Measurements from ENCODE around the gene FSD1.
"Not testable (repeated sequence)": the region's sequence is repeated elsewhere in the genome, so short reads cannot be mapped to it uniquely, and the experiment has no call there.

Gene FSD1

GRCh38 chr19:4284974-4285373 is 19.4 kb upstream of the FSD1 start:
- DNase-seq (ENCODE audit: low spot score), result no peak

- DNase-seq (ENCODE audit: low spot score), result not testable (repeated sequence)
Observed at GRCh38 chr19:4286141-4286540, 18.3 kb upstream of the FSD1 start.

- no peak for DNase-seq (ENCODE audit: low spot score)
Observed at GRCh38 chr19:4288091-4288777, 16.2 kb upstream of the FSD1 start.

- DNase-seq (ENCODE audit: low spot score), result no peak
Observed at GRCh38 chr19:4291184-4291732, 13.1 kb upstream of the FSD1 start.

- DNase-seq (ENCODE audit: low spot score), result no peak
Observed at GRCh38 chr19:4292515-4292914, 11.9 kb upstream of the FSD1 start.

GRCh38 chr19:4294389-4294788 is 10.0 kb upstream of the FSD1 start:
- DNase-seq (ENCODE audit: low spot score), result no peak

- DNase-seq (ENCODE audit: low spot score), result no peak
Observed at GRCh38 chr19:4295972-4296771, 8.2 kb upstream of the FSD1 start.

GRCh38 chr19:4297901-4298809 is 6.2 kb upstream of the FSD1 start:
- DNase-seq (ENCODE audit: low spot score), result no peak

GRCh38 chr19:4298810-4299550 is 5.4 kb upstream of the FSD1 start:
- no peak for DNase-seq (ENCODE audit: low spot score)

GRCh38 chr19:4300589-4300988 is 3.8 kb upstream of the FSD1 start:
- no peak for DNase-seq (ENCODE audit: low spot score)

GRCh38 chr19:4301590-4302242 is 2.7 kb upstream of the FSD1 start:
- DNase-seq (ENCODE audit: low spot score), result no peak

GRCh38 chr19:4302243-4302640 is 2.2 kb upstream of the FSD1 start, which contains the start of gene TMIGD2:
TSS of gene TMIGD2 (minus strand) at chr19:4302389. CDS start at chr19:4302385, 4 bp downstream.
- no peak for DNase-seq (ENCODE audit: low spot score)

GRCh38 chr19:4303819-4304537 is 420 bp upstream of the FSD1 start:
- DNase-seq (ENCODE audit: low spot score), result no peak

GRCh38 chr19:4305257-4305612 is 837 bp downstream of the FSD1 start:
- DNase-seq (ENCODE audit: low spot score), result no peak

- DNase-seq (ENCODE audit: low spot score), result no peak
Observed at GRCh38 chr19:4305659-4306058, 1.3 kb downstream of the FSD1 start.

GRCh38 chr19:4310247-4311121 is 6.1 kb downstream of the FSD1 start:
- no peak for DNase-seq (ENCODE audit: low spot score)

GRCh38 chr19:4313847-4314490 is 9.6 kb downstream of the FSD1 start:
- DNase-seq (ENCODE audit: low spot score), result no peak

GRCh38 chr19:4316956-4317355 is 12.6 kb downstream of the FSD1 start:
- DNase-seq (ENCODE audit: low spot score), result no peak

GRCh38 chr19:4318460-4318859 is 14.1 kb downstream of the FSD1 start:
- DNase-seq (ENCODE audit: low spot score), result no peak
